MM.1S (cell line): ENCODE data around the gene ST13.

Experiments
- EZH2phosphoT487 ChIP-seq: fragments of 300-600 bp; sonication (generic); IDR thresholded peaks from 2 replicates; pipeline ENCODE4 v1.6.1; 2018; ENCODE audit warnings: antibody characterized with exemption, low read length
- TF ChIP-seq, protein P1 (sequence below): fragments of 300-600 bp; sonication (generic); IDR thresholded peaks from 2 replicates; pipeline ENCODE4 v1.5.1; 2016; ENCODE audit warnings: antibody characterized with exemption, low read length, mixed read lengths

DNA sequence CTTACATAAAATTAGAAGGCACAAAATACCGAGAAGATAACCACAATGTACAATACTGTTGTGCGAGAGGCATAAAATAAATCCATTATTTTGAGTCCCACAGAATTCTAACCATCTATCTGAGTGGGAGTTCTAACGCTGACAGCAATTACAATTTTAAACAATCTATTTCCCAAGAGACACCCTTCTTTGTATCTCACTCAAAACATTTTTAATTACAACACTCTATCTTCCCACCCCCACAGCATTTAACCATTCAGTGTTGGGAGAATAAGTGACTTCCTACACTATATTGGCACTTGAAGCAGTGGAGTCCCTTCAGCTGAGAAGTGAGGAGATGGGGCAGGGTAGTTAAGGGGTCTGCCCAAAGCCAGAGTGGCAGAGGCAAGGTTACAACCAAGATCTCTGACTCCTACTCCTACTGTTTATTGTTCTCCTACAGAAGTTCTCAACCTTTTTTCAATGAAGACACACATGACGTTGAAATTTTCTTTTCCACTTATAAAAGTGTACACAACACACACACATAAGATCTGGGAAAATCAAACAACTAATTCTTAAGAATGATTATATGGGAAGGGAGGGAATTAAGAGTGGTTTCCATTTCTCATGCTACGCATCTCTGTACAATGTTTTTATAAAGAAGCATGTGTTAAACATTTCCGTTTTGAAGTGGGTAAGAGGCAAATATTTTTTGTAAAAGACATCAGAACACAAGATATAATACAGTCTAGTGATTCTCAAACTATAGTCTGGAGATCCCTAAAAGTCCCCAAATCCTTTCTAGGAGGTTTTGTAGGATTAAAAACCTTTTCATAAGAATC lies 48.2 kb downstream of the ST13 start:
- no peak for TF ChIP-seq EZH2phosphoT487
- TF ChIP-seq, protein P1, sequence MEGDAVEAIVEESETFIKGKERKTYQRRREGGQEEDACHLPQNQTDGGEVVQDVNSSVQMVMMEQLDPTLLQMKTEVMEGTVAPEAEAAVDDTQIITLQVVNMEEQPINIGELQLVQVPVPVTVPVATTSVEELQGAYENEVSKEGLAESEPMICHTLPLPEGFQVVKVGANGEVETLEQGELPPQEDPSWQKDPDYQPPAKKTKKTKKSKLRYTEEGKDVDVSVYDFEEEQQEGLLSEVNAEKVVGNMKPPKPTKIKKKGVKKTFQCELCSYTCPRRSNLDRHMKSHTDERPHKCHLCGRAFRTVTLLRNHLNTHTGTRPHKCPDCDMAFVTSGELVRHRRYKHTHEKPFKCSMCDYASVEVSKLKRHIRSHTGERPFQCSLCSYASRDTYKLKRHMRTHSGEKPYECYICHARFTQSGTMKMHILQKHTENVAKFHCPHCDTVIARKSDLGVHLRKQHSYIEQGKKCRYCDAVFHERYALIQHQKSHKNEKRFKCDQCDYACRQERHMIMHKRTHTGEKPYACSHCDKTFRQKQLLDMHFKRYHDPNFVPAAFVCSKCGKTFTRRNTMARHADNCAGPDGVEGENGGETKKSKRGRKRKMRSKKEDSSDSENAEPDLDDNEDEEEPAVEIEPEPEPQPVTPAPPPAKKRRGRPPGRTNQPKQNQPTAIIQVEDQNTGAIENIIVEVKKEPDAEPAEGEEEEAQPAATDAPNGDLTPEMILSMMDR, result no peak
